ENCODE data around the gene IL4I1.

GRCh38 chr19:49932731-49933131 lies 36.0 kb upstream of the IL4I1 start:
- TF ChIP-seq, protein P1, sequence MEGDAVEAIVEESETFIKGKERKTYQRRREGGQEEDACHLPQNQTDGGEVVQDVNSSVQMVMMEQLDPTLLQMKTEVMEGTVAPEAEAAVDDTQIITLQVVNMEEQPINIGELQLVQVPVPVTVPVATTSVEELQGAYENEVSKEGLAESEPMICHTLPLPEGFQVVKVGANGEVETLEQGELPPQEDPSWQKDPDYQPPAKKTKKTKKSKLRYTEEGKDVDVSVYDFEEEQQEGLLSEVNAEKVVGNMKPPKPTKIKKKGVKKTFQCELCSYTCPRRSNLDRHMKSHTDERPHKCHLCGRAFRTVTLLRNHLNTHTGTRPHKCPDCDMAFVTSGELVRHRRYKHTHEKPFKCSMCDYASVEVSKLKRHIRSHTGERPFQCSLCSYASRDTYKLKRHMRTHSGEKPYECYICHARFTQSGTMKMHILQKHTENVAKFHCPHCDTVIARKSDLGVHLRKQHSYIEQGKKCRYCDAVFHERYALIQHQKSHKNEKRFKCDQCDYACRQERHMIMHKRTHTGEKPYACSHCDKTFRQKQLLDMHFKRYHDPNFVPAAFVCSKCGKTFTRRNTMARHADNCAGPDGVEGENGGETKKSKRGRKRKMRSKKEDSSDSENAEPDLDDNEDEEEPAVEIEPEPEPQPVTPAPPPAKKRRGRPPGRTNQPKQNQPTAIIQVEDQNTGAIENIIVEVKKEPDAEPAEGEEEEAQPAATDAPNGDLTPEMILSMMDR (IDR thresholded peaks at IDR 0.05) = no peak
- TF ChIP-seq POLR2A (IDR thresholded peaks at IDR 0.05; ENCODE audit: low read depth) (no peak), POLR2AphosphoS5 (IDR thresholded peaks at IDR 0.05) (no peak)

All from esophagus muscularis mucosa (tissue), 3 donors.